ENCODE data around the gene KAZN.

KAZN gene

GRCh38 chr1:14626869-14627607 lies 28.6 kb downstream of the KAZN start:
- no peak overlapping the region for H3K4me3 ChIP-seq (ENCODE audit: low read depth, low read length)
- H3K27ac ChIP-seq (ENCODE audit: extremely low read depth, low read depth, low read length): no peak overlapping the region
- POLR2A ChIA-PET: no interaction called here
- no peaks in the 10 kb centered on the region for H3K4me1 ChIP-seq (ENCODE audit: control insufficient read depth, insufficient read depth, low read length)
- H3K9me3 ChIP-seq (ENCODE audit: control insufficient read depth, insufficient read depth, low read depth, low read length): no peaks in the 10 kb centered on the region
- H3K36me3 ChIP-seq (ENCODE audit: control insufficient read depth in 2 of 2, insufficient read depth in 1 of 2, low read length in 2 of 2): no peaks in the 10 kb centered on the region
- CTCF ChIA-PET: no interaction called here
- no peak for TF ChIP-seq KLF16 (tag by site-specific recombination; IDR thresholded peaks at IDR 0.05)
- TF ChIP-seq GLIS2 (tag by site-specific recombination; IDR thresholded peaks at IDR 0.05): 0 out of 2 replicates have a peak, but pooled peaks have one; percentile 21
- no peak for TF ChIP-seq ELK4 (IDR thresholded peaks at IDR 0.05; ENCODE audit: borderline replicate concordance, low read depth, low read length)
- TF ChIP-seq YY1 (tag by site-specific recombination; IDR thresholded peaks at IDR 0.05): no peak
- no peak for TF ChIP-seq ZNF202 (tag by site-specific recombination; IDR thresholded peaks at IDR 0.05; ENCODE audit: borderline replicate concordance)
- peak; percentile 65 for TF ChIP-seq SETDB1 (IDR thresholded peaks at IDR 0.05; ENCODE audit: insufficient read length, low read length)
- no peak for TF ChIP-seq HOXA7 (CRISPR knock-in tag; IDR thresholded peaks at IDR 0.05; ENCODE audit: borderline replicate concordance)
- no peak for TF ChIP-seq ZNF391 (tag by site-specific recombination; IDR thresholded peaks at IDR 0.05; ENCODE audit: borderline replicate concordance, low read depth)
- TF ChIP-seq SALL2 (tag by site-specific recombination; IDR thresholded peaks at IDR 0.05; ENCODE audit: borderline replicate concordance): no peak
- TF ChIP-seq, protein P1, sequence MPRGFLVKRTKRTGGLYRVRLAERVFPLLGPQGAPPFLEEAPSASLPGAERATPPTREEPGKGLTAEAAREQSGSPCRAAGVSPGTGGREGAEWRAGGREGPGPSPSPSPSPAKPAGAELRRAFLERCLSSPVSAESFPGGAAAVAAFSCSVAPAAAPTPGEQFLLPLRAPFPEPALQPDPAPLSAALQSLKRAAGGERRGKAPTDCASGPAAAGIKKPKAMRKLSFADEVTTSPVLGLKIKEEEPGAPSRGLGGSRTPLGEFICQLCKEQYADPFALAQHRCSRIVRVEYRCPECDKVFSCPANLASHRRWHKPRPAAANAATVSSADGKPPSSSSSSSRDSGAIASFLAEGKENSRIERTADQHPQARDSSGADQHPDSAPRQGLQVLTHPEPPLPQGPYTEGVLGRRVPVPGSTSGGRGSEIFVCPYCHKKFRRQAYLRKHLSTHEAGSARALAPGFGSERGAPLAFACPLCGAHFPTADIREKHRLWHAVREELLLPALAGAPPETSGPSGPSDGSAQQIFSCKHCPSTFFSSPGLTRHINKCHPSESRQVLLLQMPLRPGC (tag by site-specific recombination; IDR thresholded peaks at IDR 0.05): no peak
- no peak for TF ChIP-seq IKZF3 (tag by site-specific recombination; IDR thresholded peaks at IDR 0.05)
- TF ChIP-seq ZNF544 (tag by site-specific recombination; IDR thresholded peaks at IDR 0.05): no peak
- TF ChIP-seq ZNF670 (tag by site-specific recombination; IDR thresholded peaks at IDR 0.05; ENCODE audit: low read depth): no peak
- TF ChIP-seq, protein P2, sequence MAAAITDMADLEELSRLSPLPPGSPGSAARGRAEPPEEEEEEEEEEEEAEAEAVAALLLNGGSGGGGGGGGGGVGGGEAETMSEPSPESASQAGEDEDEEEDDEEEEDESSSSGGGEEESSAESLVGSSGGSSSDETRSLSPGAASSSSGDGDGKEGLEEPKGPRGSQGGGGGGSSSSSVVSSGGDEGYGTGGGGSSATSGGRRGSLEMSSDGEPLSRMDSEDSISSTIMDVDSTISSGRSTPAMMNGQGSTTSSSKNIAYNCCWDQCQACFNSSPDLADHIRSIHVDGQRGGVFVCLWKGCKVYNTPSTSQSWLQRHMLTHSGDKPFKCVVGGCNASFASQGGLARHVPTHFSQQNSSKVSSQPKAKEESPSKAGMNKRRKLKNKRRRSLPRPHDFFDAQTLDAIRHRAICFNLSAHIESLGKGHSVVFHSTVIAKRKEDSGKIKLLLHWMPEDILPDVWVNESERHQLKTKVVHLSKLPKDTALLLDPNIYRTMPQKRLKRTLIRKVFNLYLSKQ (tag by site-specific recombination; IDR thresholded peaks at IDR 0.05; ENCODE audit: borderline replicate concordance): no peak
- peak; percentile 57; the same call in 1 of the 2 replicates for TF ChIP-seq ZNF664 (tag by site-specific recombination; IDR thresholded peaks at IDR 0.05)
- TF ChIP-seq ZNF621 (tag by site-specific recombination; IDR thresholded peaks at IDR 0.05): no peak
- TF ChIP-seq SCRT1 (tag by site-specific recombination; IDR thresholded peaks at IDR 0.05; ENCODE audit: borderline replicate concordance): no peak
- TF ChIP-seq ZNF335 (tag by site-specific recombination; conservative IDR thresholded peaks at IDR 0.05): no peak
- no peak for TF ChIP-seq MZF1 (tag by site-specific recombination; IDR thresholded peaks at IDR 0.05; ENCODE audit: borderline replicate concordance)
- TF ChIP-seq ZNF558 (tag by site-specific recombination; IDR thresholded peaks at IDR 0.05): no peak
- TF ChIP-seq ZNF175 (tag by site-specific recombination; IDR thresholded peaks at IDR 0.05): no peak
- TF ChIP-seq ZNF350 (tag by site-specific recombination; IDR thresholded peaks at IDR 0.05): no peak
- TF ChIP-seq ZSCAN30 (tag by site-specific recombination; IDR thresholded peaks at IDR 0.05): no peak
- TF ChIP-seq ZNF221 (tag by site-specific recombination; IDR thresholded peaks at IDR 0.05; ENCODE audit: borderline replicate concordance): no peak
- TF ChIP-seq ZNF16 (tag by site-specific recombination; IDR thresholded peaks at IDR 0.05; ENCODE audit: low read depth): no peak
- TF ChIP-seq ZNF366 (tag by site-specific recombination; conservative IDR thresholded peaks at IDR 0.05): no peak
- TF ChIP-seq ZBTB7A (tag by site-specific recombination; IDR thresholded peaks at IDR 0.05; ENCODE audit: low read depth): no peak
- TF ChIP-seq, protein P3, sequence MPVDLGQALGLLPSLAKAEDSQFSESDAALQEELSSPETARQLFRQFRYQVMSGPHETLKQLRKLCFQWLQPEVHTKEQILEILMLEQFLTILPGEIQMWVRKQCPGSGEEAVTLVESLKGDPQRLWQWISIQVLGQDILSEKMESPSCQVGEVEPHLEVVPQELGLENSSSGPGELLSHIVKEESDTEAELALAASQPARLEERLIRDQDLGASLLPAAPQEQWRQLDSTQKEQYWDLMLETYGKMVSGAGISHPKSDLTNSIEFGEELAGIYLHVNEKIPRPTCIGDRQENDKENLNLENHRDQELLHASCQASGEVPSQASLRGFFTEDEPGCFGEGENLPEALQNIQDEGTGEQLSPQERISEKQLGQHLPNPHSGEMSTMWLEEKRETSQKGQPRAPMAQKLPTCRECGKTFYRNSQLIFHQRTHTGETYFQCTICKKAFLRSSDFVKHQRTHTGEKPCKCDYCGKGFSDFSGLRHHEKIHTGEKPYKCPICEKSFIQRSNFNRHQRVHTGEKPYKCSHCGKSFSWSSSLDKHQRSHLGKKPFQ (tag by site-specific recombination; IDR thresholded peaks at IDR 0.05): no peak
- TF ChIP-seq ZNF2 (tag by site-specific recombination; IDR thresholded peaks at IDR 0.05): no peak
- TF ChIP-seq ZIC2 (tag by site-specific recombination; IDR thresholded peaks at IDR 0.05): peak; percentile 92
- no peak for TF ChIP-seq YY2 (tag by site-specific recombination; IDR thresholded peaks at IDR 0.05)
- TF ChIP-seq ZNF610 (tag by site-specific recombination; IDR thresholded peaks at IDR 0.05; ENCODE audit: borderline replicate concordance): no peak
- no peak for TF ChIP-seq ZNF184 (tag by site-specific recombination; IDR thresholded peaks at IDR 0.05)
- TF ChIP-seq ZBTB48 (tag by site-specific recombination; IDR thresholded peaks at IDR 0.05): peak; percentile 68

All from HEK293 (cell line).